SK-N-SH treated with all-trans-retinoic acid at 6 μM for 48 hours (cell line): ENCODE data around the gene TNRC6B.

Experiments used
- ARNTL ChIP-seq: fragments of 450-650 bp; formaldehyde crosslinking; IDR thresholded peaks from 2 replicates; pipeline ENCODE4 v1.5.0; 2020; ENCODE audit warnings: low read depth, mild to moderate bottlenecking, moderate library complexity, borderline replicate concordance
- BACH2 ChIP-seq: fragments of 250-450 bp; sonication (Bioruptor Pico); IDR thresholded peaks from 2 replicates; pipeline ENCODE4 v1.9.0; 2021; ENCODE audit warnings: mild to moderate bottlenecking, borderline replicate concordance
- OSR1 ChIP-seq: fragments of 250-450 bp; sonication (Bioruptor Pico); IDR thresholded peaks from 2 replicates; pipeline ENCODE4 v1.8.0; 2022; ENCODE audit warnings: moderate library complexity, mild to moderate bottlenecking, inconsistent platforms
- POU6F1 ChIP-seq: fragments of 250-450 bp; sonication (Bioruptor Pico); IDR thresholded peaks from 2 replicates; pipeline ENCODE4 v1.8.0; 2021; ENCODE audit warnings: low read depth, mild to moderate bottlenecking, moderate library complexity, borderline replicate concordance
- RARB ChIP-seq: fragments of 250-450 bp; sonication (Bioruptor Pico); IDR thresholded peaks from 2 replicates; pipeline ENCODE4 v1.8.0; 2021; ENCODE audit warnings: mild to moderate bottlenecking, moderate library complexity
- TCF4 ChIP-seq: fragments of 250-450 bp; sonication (Bioruptor Pico); IDR thresholded peaks from 2 replicates; pipeline ENCODE4 v1.8.0; 2021; ENCODE audit warnings: mild to moderate bottlenecking, moderate library complexity, borderline replicate concordance
- TOX ChIP-seq: fragments of 250-450 bp; sonication (Bioruptor Pico); IDR thresholded peaks from 2 replicates; pipeline ENCODE4 v1.8.0; 2021; ENCODE audit warnings: mild to moderate bottlenecking, moderate library complexity, borderline replicate concordance
- ZC3H10 ChIP-seq: fragments of 250-450 bp; sonication (Bioruptor Pico); IDR thresholded peaks from 2 replicates; pipeline ENCODE4 v1.5.1; 2021; ENCODE audit warnings: mild to moderate bottlenecking, moderate library complexity
- ZFP3 ChIP-seq: fragments of 250-450 bp; sonication (Bioruptor Pico); IDR thresholded peaks from 2 replicates; pipeline ENCODE4 v1.5.0; 2020; ENCODE audit warnings: mild to moderate bottlenecking, moderate library complexity
- ZFP30 ChIP-seq: fragments of 450-650 bp; formaldehyde crosslinking; IDR thresholded peaks from 2 replicates; pipeline ENCODE4 v1.5.0; 2022; ENCODE audit warnings: mild to moderate bottlenecking, moderate library complexity
- TF ChIP-seq, protein P1 (sequence below): fragments of 250-450 bp; sonication (Bioruptor Pico); IDR thresholded peaks from 2 replicates; pipeline ENCODE4 v1.8.0; 2020; ENCODE audit warnings: mild to moderate bottlenecking, moderate library complexity, borderline replicate concordance
- TF ChIP-seq, protein P2 (sequence below): fragments of 250-450 bp; sonication (Bioruptor Pico); IDR thresholded peaks from 2 replicates; pipeline ENCODE4 v1.5.1; 2020; ENCODE audit warnings: low read depth, mild to moderate bottlenecking, moderate library complexity

DNA sequence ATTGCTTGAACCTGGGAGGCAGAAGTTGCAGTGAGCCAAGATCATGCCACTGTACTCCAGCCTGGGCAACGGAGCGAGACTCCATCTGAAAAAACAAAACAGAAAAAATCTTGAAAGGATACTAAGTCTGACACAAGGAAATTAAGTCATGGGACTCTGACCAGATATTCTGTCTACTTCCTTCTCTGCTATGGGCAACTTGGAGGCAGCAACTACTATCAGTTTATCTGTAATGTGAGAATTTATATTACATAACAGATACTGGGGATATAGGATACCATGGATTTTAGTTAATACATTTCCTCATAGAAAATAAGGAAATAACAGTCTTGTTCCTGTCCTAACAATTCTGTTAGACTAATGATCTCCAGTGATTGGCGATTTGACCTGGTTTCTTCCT is 191.1 kb downstream of the TNRC6B start:
- no peak for TF ChIP-seq ZFP3 (CRISPR knock-in tag)
- TF ChIP-seq TOX (CRISPR knock-in tag), result no peak
- no peak for TF ChIP-seq ZFP30 (CRISPR knock-in tag)
- no peak for TF ChIP-seq ARNTL (CRISPR knock-in tag)
- TF ChIP-seq RARB (CRISPR knock-in tag), result no peak
- no peak for TF ChIP-seq OSR1 (CRISPR knock-in tag)
- no peak for TF ChIP-seq POU6F1 (CRISPR knock-in tag)
- no peak for TF ChIP-seq BACH2 (CRISPR knock-in tag)
- TF ChIP-seq, protein P1, sequence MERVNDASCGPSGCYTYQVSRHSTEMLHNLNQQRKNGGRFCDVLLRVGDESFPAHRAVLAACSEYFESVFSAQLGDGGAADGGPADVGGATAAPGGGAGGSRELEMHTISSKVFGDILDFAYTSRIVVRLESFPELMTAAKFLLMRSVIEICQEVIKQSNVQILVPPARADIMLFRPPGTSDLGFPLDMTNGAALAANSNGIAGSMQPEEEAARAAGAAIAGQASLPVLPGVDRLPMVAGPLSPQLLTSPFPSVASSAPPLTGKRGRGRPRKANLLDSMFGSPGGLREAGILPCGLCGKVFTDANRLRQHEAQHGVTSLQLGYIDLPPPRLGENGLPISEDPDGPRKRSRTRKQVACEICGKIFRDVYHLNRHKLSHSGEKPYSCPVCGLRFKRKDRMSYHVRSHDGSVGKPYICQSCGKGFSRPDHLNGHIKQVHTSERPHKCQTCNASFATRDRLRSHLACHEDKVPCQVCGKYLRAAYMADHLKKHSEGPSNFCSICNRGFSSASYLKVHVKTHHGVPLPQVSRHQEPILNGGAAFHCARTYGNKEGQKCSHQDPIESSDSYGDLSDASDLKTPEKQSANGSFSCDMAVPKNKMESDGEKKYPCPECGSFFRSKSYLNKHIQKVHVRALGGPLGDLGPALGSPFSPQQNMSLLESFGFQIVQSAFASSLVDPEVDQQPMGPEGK (CRISPR knock-in tag), result no peak
- no peak for TF ChIP-seq TCF4 (CRISPR knock-in tag)
- TF ChIP-seq, protein P2, sequence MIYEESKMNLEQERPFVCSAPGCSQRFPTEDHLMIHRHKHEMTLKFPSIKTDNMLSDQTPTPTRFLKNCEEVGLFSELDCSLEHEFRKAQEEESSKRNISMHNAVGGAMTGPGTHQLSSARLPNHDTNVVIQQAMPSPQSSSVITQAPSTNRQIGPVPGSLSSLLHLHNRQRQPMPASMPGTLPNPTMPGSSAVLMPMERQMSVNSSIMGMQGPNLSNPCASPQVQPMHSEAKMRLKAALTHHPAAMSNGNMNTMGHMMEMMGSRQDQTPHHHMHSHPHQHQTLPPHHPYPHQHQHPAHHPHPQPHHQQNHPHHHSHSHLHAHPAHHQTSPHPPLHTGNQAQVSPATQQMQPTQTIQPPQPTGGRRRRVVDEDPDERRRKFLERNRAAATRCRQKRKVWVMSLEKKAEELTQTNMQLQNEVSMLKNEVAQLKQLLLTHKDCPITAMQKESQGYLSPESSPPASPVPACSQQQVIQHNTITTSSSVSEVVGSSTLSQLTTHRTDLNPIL (CRISPR knock-in tag), result no peak
- no peak for TF ChIP-seq ZC3H10 (CRISPR knock-in tag)
